Thyroid gland (tissue), 4 donors: ENCODE results near the gene RPS6KB2.

Experiments
- CTCF ChIP-seq, 6 experiments: fragments of 200-600 bp in 3 of 6; fragments of 450-650 bp in 3 of 6; sonication (generic) in 3 of 6; IDR thresholded peaks; one replicate each; pipeline ENCODE4 v1.5.1; 2016 to 2019; ENCODE audit warnings: antibody characterized with exemption in 6 of 6, mild to moderate bottlenecking in 2 of 6, inconsistent platforms in 1 of 6, moderate library complexity in 1 of 6
- POLR2A ChIP-seq, 2 donors: fragments of 450-650 bp; IDR thresholded peaks; one replicate each; pipeline ENCODE4 v1.6.1; 2017; ENCODE audit warnings: antibody characterized with exemption in 2 of 2, mild to moderate bottlenecking in 2 of 2, moderate library complexity in 1 of 2

GRCh38 chr11:67445515-67445914 is 17.2 kb downstream of the RPS6KB2 start:
- TF ChIP-seq CTCF (IDR thresholded peaks at IDR 0.05) (no peak), POLR2A (IDR thresholded peaks at IDR 0.05) (no peak)
